Upper lobe of right lung (tissue), 1 donor: Measurements from ENCODE around the gene RGMA. TPM values are rescaled to one million over a fixed set of nuclear protein-coding genes. Genes with fewer than 3 reads are reported as not detected.

Experiments
- ATAC-seq: fragments of 200-7000 bp; cut with Tn5 transposase; one replicate; pipeline ENCODE4 v1.9.1; 2020; ENCODE audit warnings: mild to moderate bottlenecking, moderate library complexity
- DNase-seq: peaks from one replicate; pipeline ENCODE4 v3.0.0-alpha.2; 2020
- H3K27ac ChIP-seq: fragments of 200-600 bp; one replicate; pipeline ENCODE4 v1.8.0; 2022
- H3K27me3 ChIP-seq: fragments of 200-600 bp; one replicate; pipeline ENCODE4 v1.8.0; 2022; ENCODE audit warnings: mild to moderate bottlenecking
- H3K36me3 ChIP-seq: fragments of 200-600 bp; one replicate; pipeline ENCODE4 v1.8.0; 2022
- H3K4me1 ChIP-seq: fragments of 200-600 bp; one replicate; pipeline ENCODE4 v1.8.0; 2022
- H3K4me3 ChIP-seq: fragments of 200-600 bp; one replicate; pipeline ENCODE4 v1.8.0; 2022; ENCODE audit warnings: mild to moderate bottlenecking
- H3K9me3 ChIP-seq: fragments of 200-600 bp; one replicate; pipeline ENCODE4 v1.8.0; 2022
- intact Hi-C: fragments of 100-400 bp; cut with DNase I; formaldehyde crosslinking; loops from one replicate; pipeline ENCODE4 v1.11.0; 2022
- total RNA-seq: library from RNA; stranded (reverse); fragmentation: NEBNext Ultra II Directional; extraction: Animal tissue kit (Norgen Biotek cat#: 25700); gene quantifications from one replicate; pipeline ENCODE4 v1.2.1, GENCODE V29; 2021
- TF ChIP-seq, protein P1 (sequence below): fragments of 200-600 bp; IDR thresholded peaks from one replicate; pipeline ENCODE4 v1.8.0; 2022; ENCODE audit warnings: antibody characterized with exemption
- donor health status: DM: no; HTN: yes; CAD: no; lungs with severe emphysema.

The RGMA gene
- total RNA-seq, 1 donor from 2014 or later: 4.1 TPM

DNA sequence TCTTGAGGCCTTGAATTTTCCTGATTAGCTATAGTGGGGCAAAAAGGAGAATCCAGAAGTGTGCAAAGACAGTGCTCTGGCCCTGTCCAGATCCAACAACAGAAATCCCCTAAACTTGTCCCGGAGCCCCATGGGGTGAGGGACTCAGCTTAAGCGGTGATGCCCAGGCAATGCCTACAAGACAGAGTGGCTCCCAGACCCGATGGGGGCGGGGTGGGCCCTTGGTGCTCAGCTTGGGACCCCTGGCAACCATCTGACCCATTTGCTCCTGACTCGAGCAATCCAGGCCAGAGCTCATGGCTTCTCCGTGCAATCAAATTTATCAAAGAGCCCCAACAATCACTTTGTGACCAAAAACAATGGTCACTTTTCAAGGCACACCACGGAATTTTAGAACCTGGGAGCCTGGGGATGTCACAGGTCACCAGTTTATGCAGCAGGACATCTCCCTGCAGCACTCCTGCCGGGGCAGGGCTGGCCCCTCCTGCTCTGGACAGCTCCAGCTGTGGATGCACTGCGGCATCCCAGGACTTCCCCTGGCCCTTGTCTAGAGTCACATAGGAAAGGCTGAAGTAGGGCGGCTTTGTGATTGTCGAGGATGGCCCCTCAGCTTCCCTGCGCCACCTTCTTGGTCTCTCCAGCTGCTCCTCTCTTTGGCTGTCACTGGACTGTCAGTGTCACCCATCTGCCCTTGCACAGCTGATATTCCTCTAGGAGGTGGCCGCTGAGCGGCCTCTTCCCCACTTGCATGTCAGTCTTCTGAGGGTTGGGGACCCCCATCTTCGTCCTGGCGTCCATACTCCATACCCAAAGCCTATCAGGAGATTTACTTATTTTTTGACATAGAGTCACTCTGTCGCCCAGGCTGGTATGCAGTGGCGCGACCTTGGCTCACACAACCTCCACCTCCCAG lies 28.4 kb downstream of the RGMA start:
- no peaks in the 10 kb centered on the region for H3K36me3 ChIP-seq
- TF ChIP-seq, protein P1, sequence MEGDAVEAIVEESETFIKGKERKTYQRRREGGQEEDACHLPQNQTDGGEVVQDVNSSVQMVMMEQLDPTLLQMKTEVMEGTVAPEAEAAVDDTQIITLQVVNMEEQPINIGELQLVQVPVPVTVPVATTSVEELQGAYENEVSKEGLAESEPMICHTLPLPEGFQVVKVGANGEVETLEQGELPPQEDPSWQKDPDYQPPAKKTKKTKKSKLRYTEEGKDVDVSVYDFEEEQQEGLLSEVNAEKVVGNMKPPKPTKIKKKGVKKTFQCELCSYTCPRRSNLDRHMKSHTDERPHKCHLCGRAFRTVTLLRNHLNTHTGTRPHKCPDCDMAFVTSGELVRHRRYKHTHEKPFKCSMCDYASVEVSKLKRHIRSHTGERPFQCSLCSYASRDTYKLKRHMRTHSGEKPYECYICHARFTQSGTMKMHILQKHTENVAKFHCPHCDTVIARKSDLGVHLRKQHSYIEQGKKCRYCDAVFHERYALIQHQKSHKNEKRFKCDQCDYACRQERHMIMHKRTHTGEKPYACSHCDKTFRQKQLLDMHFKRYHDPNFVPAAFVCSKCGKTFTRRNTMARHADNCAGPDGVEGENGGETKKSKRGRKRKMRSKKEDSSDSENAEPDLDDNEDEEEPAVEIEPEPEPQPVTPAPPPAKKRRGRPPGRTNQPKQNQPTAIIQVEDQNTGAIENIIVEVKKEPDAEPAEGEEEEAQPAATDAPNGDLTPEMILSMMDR: no peak
- DNase-seq (no peak), ATAC-seq (no peak)
- no peak overlapping the region for H3K27ac ChIP-seq
- H3K9me3 ChIP-seq: no peaks in the 10 kb centered on the region
- intact Hi-C loops: no loop called here
- H3K4me3 ChIP-seq: no peak overlapping the region
- no peaks in the 10 kb centered on the region for H3K27me3 ChIP-seq
- H3K4me1 ChIP-seq: peaks cover 7% of the 10 kb centered on the region

DNA sequence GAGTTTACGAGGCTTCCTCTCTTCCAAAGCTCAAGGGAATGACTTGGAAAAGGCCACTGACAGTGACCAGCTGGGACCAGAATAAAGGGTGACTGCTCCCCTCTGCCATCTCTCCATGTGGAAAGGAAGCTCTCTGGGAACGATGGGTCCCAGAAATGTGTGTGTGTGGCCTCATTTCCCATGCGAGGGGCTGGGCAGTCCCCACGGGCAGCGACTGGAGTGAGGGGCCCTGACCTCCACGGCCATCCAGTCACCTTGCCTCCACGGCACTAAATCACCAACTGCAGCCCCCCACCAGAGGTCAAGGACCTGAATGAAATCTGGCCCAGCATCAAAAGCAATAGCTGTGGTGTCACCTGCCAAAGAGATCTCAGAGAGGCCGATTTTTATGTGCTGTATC lies 29.6 kb downstream of the RGMA start:
- no peaks in the 10 kb centered on the region for H3K9me3 ChIP-seq
- no peaks in the 10 kb centered on the region for H3K36me3 ChIP-seq
- DNase-seq: no peak
- no peak overlapping the region for H3K4me3 ChIP-seq
- intact Hi-C loops: no loop called here
- H3K27ac ChIP-seq: no peak overlapping the region
- TF ChIP-seq, protein P1: no peak
- ATAC-seq: no peak
- no peaks in the 10 kb centered on the region for H3K27me3 ChIP-seq
- H3K4me1 ChIP-seq: peaks cover 7% of the 10 kb centered on the region

DNA sequence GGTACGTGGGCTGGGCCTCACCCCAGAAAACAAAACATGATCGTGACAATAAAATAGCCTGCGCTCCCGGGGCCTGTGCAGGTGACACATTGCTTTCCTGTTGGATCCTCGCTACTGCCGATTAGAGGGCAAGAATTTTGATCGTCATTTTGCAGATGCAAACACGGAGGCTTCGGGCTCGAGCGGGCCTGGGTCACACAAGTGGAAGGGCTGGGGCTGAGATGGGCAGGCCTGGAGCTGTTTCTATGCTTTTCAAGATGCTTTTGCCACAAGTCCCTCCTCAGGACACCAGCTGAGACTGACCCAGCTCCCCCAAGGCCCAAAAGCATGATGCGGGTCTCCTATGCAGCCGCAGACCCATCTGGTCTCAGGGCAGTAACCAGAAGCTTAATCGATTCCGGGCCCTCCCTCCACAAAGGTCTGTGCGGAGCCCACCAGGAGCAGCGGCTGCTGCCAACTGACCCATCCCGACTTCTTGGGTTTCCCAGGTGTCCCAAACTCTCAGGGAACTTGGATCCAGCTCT lies 30.0 kb downstream of the RGMA start:
- no peak for DNase-seq
- Histone ChIP-seq H3K27ac (no peak overlapping the region), H3K9me3 (no peaks in the 10 kb centered on the region), H3K4me1 (peaks cover 7% of the 10 kb centered on the region), H3K27me3 (no peaks in the 10 kb centered on the region), H3K36me3 (no peaks in the 10 kb centered on the region), H3K4me3 (no peak overlapping the region)
- intact Hi-C loops: no loop called here
- TF ChIP-seq, protein P1: no peak
- ATAC-seq: no peak

DNA sequence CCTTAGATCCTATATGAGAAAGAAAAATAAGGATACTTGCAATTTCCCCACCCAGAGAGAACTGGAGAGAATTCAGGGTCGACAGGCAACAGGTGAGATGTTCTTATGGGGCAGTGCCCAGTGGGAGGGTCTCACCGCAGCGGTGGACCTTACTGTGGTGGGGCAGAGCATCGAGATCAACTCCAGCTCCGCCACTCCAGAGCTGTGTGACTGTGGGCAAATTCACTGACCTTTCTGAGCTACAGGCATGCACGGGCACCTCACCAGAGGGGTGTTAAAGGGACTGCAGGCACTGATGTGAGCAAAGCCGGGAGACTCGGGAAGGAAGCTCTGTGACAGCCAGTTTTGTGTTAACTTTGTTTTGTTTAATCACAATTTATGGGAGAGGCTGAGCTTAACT lies 30.9 kb downstream of the RGMA start:
- Histone ChIP-seq H3K4me1 (peaks cover 7% of the 10 kb centered on the region), H3K9me3 (no peaks in the 10 kb centered on the region), H3K27ac (no peak overlapping the region), H3K36me3 (no peaks in the 10 kb centered on the region), H3K27me3 (no peaks in the 10 kb centered on the region), H3K4me3 (no peak overlapping the region)
- TF ChIP-seq, protein P1: no peak
- DNase-seq (no peak), ATAC-seq (no peak)
- intact Hi-C loops: no loop called here

DNA sequence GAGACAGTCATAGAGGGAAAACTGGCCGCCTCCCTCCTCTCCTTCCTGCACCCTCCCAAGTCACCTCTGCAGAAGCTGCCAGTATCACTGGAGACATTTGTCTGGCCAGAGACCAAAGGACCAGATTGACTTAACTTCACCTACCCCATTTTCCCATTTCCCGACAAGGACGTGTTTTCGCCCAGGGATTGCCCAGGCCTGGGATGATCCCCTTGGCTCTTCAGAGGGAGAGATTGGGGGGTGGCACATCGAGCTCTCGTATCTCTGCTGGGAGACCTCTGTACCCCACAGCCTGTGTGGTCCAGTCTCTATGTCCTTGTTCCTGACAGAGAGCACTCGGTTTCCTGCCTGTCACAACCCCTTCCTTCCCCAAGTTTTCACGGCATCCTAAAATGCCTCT lies 31.4 kb downstream of the RGMA start:
- no peak overlapping the region for H3K4me3 ChIP-seq
- DNase-seq (no peak), ATAC-seq (no peak)
- intact Hi-C loops: no loop called here
- TF ChIP-seq, protein P1: no peak
- no peaks in the 10 kb centered on the region for H3K9me3 ChIP-seq
- H3K4me1 ChIP-seq: peaks cover 7% of the 10 kb centered on the region
- no peaks in the 10 kb centered on the region for H3K36me3 ChIP-seq
- H3K27me3 ChIP-seq: no peaks in the 10 kb centered on the region
- H3K27ac ChIP-seq: no peak overlapping the region
